Right kidney (tissue), 1 donor: ENCODE measurements around the gene FAM174A.
"Not testable (repeated sequence)": the region's sequence is repeated elsewhere in the genome, so short reads cannot be mapped to it uniquely, and the experiment has no call there.

Experiments used
- DNase-seq: peaks from one replicate; pipeline ENCODE4 v3.0.0-alpha.2; 2016

FAM174A gene

GRCh38 chr5:100574716-100575115 lies 39.5 kb downstream of the FAM174A start:
- no peak for DNase-seq

GRCh38 chr5:100575815-100576214 lies 40.6 kb downstream of the FAM174A start:
- DNase-seq = no peak

GRCh38 chr5:100576217-100576751 lies 41.1 kb downstream of the FAM174A start:
- DNase-seq = no peak

GRCh38 chr5:100577506-100577905 lies 42.3 kb downstream of the FAM174A start:
- DNase-seq = no peak

- no peak for DNase-seq
Observed at GRCh38 chr5:100584069-100584468, 48.9 kb downstream of the FAM174A start.

GRCh38 chr5:100584889-100585288 lies 49.7 kb downstream of the FAM174A start:
- DNase-seq = no peak

- no peak for DNase-seq
Observed at GRCh38 chr5:100590867-100591266, 55.7 kb downstream of the FAM174A start.

GRCh38 chr5:100595152-100595811 lies 60.1 kb downstream of the FAM174A start:
- no peak for DNase-seq

- DNase-seq = no peak
Observed at GRCh38 chr5:100595812-100596173, 60.6 kb downstream of the FAM174A start.

GRCh38 chr5:100598446-100598845 lies 63.3 kb downstream of the FAM174A start:
- no peak for DNase-seq

- DNase-seq = no peak
Observed at GRCh38 chr5:100600298-100600994, 65.3 kb downstream of the FAM174A start.

GRCh38 chr5:100603141-100603540 lies 68.0 kb downstream of the FAM174A start:
- DNase-seq = no peak

GRCh38 chr5:100604021-100604420 lies 68.8 kb downstream of the FAM174A start:
- DNase-seq = not testable (repeated sequence)

- DNase-seq = no peak
Observed at GRCh38 chr5:100609594-100609993, 74.4 kb downstream of the FAM174A start.

- no peak for DNase-seq
Observed at GRCh38 chr5:100614308-100614707, 79.1 kb downstream of the FAM174A start.

GRCh38 chr5:100615362-100615761 lies 80.2 kb downstream of the FAM174A start:
- no peak for DNase-seq

GRCh38 chr5:100616291-100616690 lies 81.1 kb downstream of the FAM174A start:
- no peak for DNase-seq

GRCh38 chr5:100616981-100617380 lies 81.8 kb downstream of the FAM174A start:
- DNase-seq = no peak

GRCh38 chr5:100623719-100624118 lies 88.5 kb downstream of the FAM174A start:
- DNase-seq = no peak

- no peak for DNase-seq
Observed at GRCh38 chr5:100634937-100635534, 99.9 kb downstream of the FAM174A start.
